Body of pancreas (tissue), 4 donors: ENCODE results near the gene TTLL5.
A peak's percentile ranks its signal among the peaks of the same experiment; 100 is the strongest.

Experiments
- POLR2A ChIP-seq, 3 donors: fragments of 450-650 bp; IDR thresholded peaks; one replicate each; pipeline ENCODE4 v1.6.1; 2016; ENCODE audit warnings: antibody characterized with exemption in 3 of 3, mild to moderate bottlenecking in 2 of 3
- TF ChIP-seq, protein P1 (sequence below), 7 experiments: fragments of 450-650 bp in 4 of 7; fragments of 200-600 bp in 3 of 7; sonication (generic) in 3 of 7; IDR thresholded peaks; one replicate each; pipeline ENCODE4 v1.5.1; 2016 to 2019; ENCODE audit warnings: antibody characterized with exemption in 7 of 7

DNA sequence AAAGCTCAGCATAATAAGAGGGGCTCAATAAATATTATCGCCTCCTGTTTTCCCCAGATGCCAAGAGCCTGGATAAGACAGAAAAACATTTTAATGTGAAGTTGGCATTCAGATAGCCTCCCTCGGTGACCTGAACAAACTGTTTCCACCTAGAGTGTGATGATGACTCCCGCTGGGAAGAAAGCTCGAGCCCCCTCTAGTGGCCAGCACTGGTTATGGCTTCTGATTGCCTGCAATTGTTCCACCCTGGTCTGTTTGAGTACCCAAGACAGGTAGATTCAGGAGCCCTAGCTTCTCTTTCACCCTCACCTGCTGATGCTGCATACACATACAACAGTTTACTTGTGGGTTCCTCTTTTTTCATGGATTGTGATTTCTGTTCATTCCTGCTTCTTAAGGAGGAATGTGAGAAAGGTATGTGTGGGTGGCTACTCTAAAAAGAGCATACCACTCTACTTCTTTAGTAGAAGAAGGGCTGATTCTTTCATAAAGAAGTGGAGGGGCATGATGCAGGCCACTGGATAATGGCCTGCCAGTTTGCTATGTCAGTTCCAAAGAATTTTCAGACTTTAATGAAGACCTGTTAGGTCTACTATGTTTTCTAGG lies 6.8 kb upstream of the TTLL5 start:
- TF ChIP-seq POLR2A (IDR thresholded peaks at IDR 0.05) = no peak
- TF ChIP-seq, protein P1, sequence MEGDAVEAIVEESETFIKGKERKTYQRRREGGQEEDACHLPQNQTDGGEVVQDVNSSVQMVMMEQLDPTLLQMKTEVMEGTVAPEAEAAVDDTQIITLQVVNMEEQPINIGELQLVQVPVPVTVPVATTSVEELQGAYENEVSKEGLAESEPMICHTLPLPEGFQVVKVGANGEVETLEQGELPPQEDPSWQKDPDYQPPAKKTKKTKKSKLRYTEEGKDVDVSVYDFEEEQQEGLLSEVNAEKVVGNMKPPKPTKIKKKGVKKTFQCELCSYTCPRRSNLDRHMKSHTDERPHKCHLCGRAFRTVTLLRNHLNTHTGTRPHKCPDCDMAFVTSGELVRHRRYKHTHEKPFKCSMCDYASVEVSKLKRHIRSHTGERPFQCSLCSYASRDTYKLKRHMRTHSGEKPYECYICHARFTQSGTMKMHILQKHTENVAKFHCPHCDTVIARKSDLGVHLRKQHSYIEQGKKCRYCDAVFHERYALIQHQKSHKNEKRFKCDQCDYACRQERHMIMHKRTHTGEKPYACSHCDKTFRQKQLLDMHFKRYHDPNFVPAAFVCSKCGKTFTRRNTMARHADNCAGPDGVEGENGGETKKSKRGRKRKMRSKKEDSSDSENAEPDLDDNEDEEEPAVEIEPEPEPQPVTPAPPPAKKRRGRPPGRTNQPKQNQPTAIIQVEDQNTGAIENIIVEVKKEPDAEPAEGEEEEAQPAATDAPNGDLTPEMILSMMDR (IDR thresholded peaks at IDR 0.05) = peak; percentile 90 to 93 (median 92)
